OCI-LY7 (cell line): ENCODE data around the gene CHST11. TPM values are rescaled to one million over a fixed set of nuclear protein-coding genes. Genes with fewer than 3 reads are reported as not detected.

Source experiments
- BruUV-seq: library from RNA; stranded (reverse); fragments of 400-500 nt; replicated peaks from 2 replicates; lab custom pipeline; 2021; lab: Mats Ljungman, UMichigan
- CTCF ChIA-PET: fragments of 300-600 bp; sonication (Branson Sonifier 250); formaldehyde crosslinking; loops from one replicate; lab custom pipeline; 2022; ENCODE audit warnings: antibody characterized with exemption; ENCODE audit not compliant: unreplicated experiment; lab: Charles Lee
- POLR2A ChIA-PET: fragments of 300-600 bp; sonication (Branson Sonifier 250); formaldehyde crosslinking; loops from one replicate; lab custom pipeline; 2022; ENCODE audit warnings: antibody characterized with exemption; lab: Charles Lee
- DNase-seq: peaks from one replicate; pipeline ENCODE4 v3.0.0-alpha.2; 2015; ENCODE audit warnings: low spot score
- H2AFZ ChIP-seq: fragments of 200-600 bp; sonication (generic), shearing (Covaris generic); 2 replicates; pipeline ENCODE4 v1.6.1; 2014; ENCODE audit warnings: mild to moderate bottlenecking, antibody characterized with exemption, low read length, moderate library complexity
- H3K27ac ChIP-seq: fragments of 200-600 bp; sonication (generic); 2 replicates; pipeline ENCODE4 v1.5.1; 2014; ENCODE audit warnings: mixed run types, low read depth, mild to moderate bottlenecking, moderate library complexity, low read length, inconsistent platforms; ENCODE audit not compliant: poor library complexity, severe bottlenecking
- H3K36me3 ChIP-seq: fragments of 200-600 bp; sonication (generic); 2 replicates; pipeline ENCODE4 v1.6.1; 2014; ENCODE audit warnings: mild to moderate bottlenecking, antibody characterized with exemption, low read length, moderate library complexity, mixed read lengths; ENCODE audit not compliant: insufficient read depth
- H3K4me1 ChIP-seq: fragments of 200-600 bp; sonication (generic); 2 replicates; pipeline ENCODE4 v1.5.1; 2014; ENCODE audit warnings: mild to moderate bottlenecking, low read length; ENCODE audit not compliant: insufficient read depth, poor library complexity, severe bottlenecking
- H3K4me2 ChIP-seq: fragments of 200-600 bp; sonication (generic); 2 replicates; pipeline ENCODE4 v1.6.1; 2014; ENCODE audit warnings: mild to moderate bottlenecking, low read length
- H3K4me3 ChIP-seq: fragments of 200-600 bp; sonication (generic); 2 replicates; pipeline ENCODE4 v1.5.1; 2014; ENCODE audit warnings: mild to moderate bottlenecking, low read depth, low read length; ENCODE audit not compliant: poor library complexity, severe bottlenecking
- H3K79me2 ChIP-seq: fragments of 200-600 bp; sonication (generic); 2 replicates; pipeline ENCODE4 v1.6.1; 2016; ENCODE audit warnings: low read depth, mild to moderate bottlenecking, low read length, moderate library complexity, mixed read lengths; ENCODE audit not compliant: insufficient read depth
- H3K9me2 ChIP-seq: fragments of 200-600 bp; sonication (generic); 2 replicates; pipeline ENCODE4 v1.6.1; 2016; ENCODE audit warnings: mild to moderate bottlenecking, low read length, mixed read lengths; ENCODE audit not compliant: insufficient read depth
- H3K9me3 ChIP-seq: fragments of 200-600 bp; sonication (generic); 2 replicates; pipeline ENCODE4 v1.6.1; 2014; ENCODE audit warnings: mild to moderate bottlenecking, mixed run types, low read length, mixed read lengths
- H4K20me1 ChIP-seq: fragments of 200-600 bp; sonication (generic); 2 replicates; pipeline ENCODE4 v1.6.1; 2014; ENCODE audit warnings: mild to moderate bottlenecking, antibody characterized with exemption, low read length, moderate library complexity, mixed read lengths; ENCODE audit not compliant: insufficient read depth
- CTCF ChIP-seq: fragments of 200-600 bp; sonication (generic); conservative IDR thresholded peaks from 2 replicates; pipeline ENCODE4 v1.5.1; 2014; ENCODE audit warnings: mild to moderate bottlenecking, antibody characterized with exemption, low read length, moderate library complexity, mixed read lengths
- EZH2phosphoT487 ChIP-seq: fragments of 200-600 bp; sonication (generic); IDR thresholded peaks from 2 replicates; pipeline ENCODE4 v1.6.1; 2018; ENCODE audit warnings: low read depth, borderline replicate concordance, mild to moderate bottlenecking, mixed run types, antibody characterized with exemption, low read length, moderate library complexity, mixed read lengths
- intact Hi-C: fragments of 100-400 bp; cut with micrococcal nuclease; formaldehyde crosslinking; loops from one replicate; pipeline ENCODE4 v1.10.0; 2022; ENCODE audit not compliant: unreplicated experiment
- total RNA-seq, 2 experiments: library from RNA; depleted of rRNA in 1 of 2; stranded (reverse); fragments of >200 nt in 1 of 2; shearing (Covaris generic) in 1 of 2; gene quantifications; 2 replicates each; pipeline ENCODE4 v1.2.3, GENCODE V29; 2014 to 2022

Gene CHST11
- total RNA-seq, 2 experiments from 2014 or later: 15.2 to 41.6 TPM

GRCh38 chr12:104534162-104534856, 77.6 kb downstream of the CHST11 start:
- no peaks in the 10 kb centered on the region for H4K20me1 ChIP-seq
- no peak for TF ChIP-seq CTCF
- TF ChIP-seq EZH2phosphoT487: no peak
- peaks cover 3% of the 10 kb centered on the region for H3K36me3 ChIP-seq
- H3K79me2 ChIP-seq: peaks cover 18% of the 10 kb centered on the region; the same call in 1 of the 2 replicates
- H3K9me3 ChIP-seq: 0 out of 2 replicates have a peak, but pooled peaks cover 2% of the 10 kb centered on the region
- no peak overlapping the region for H3K4me3 ChIP-seq
- no peak overlapping the region for H3K27ac ChIP-seq
- ChIA-PET POLR2A (interaction anchor here (0.6 to 1.4 kb wide), 5 partner anchors 11 to 353 kb away, joined by 3 to 7 read pairs (median 3); no protein-coding TSS in a partner anchor), CTCF (no interaction called here)
- peak overlapping the region; percentile 26; the same call in 1 of the 2 replicates for H3K4me2 ChIP-seq
- no peaks in the 10 kb centered on the region for H3K9me2 ChIP-seq
- H2AFZ ChIP-seq: no peak overlapping the region
- intact Hi-C loops: no loop called here
- DNase-seq: no peak
- no TSS peak for BruUV-seq
- H3K4me1 ChIP-seq: peaks cover 45% of the 10 kb centered on the region

- Histone ChIP-seq H3K4me2 (peak overlapping the region; percentile 26; the same call in 1 of the 2 replicates), H3K36me3 (peaks cover 5% of the 10 kb centered on the region), H3K4me1 (peaks cover 45% of the 10 kb centered on the region), H3K79me2 (peaks cover 18% of the 10 kb centered on the region; the same call in 1 of the 2 replicates), H4K20me1 (no peaks in the 10 kb centered on the region), H3K4me3 (no peak overlapping the region), H2AFZ (no peak overlapping the region), H3K9me2 (no peaks in the 10 kb centered on the region), H3K27ac (no peak overlapping the region), H3K9me3 (no peaks in the 10 kb centered on the region)
- POLR2A ChIA-PET: interaction anchor here (0.6 to 1.4 kb wide), 5 partner anchors 11 to 353 kb away, joined by 3 to 7 read pairs (median 3); no protein-coding TSS in a partner anchor
- intact Hi-C loops: no loop called here
- no peak for DNase-seq
- TF ChIP-seq EZH2phosphoT487 (no peak), CTCF (no peak)
- no TSS peak for BruUV-seq
- CTCF ChIA-PET: no interaction called here
Measured at GRCh38 chr12:104534857-104535248, 78.1 kb downstream of the CHST11 start.

GRCh38 chr12:104535369-104535768, 78.6 kb downstream of the CHST11 start:
- Histone ChIP-seq H3K36me3 (peaks cover 5% of the 10 kb centered on the region), H3K4me1 (peaks cover 45% of the 10 kb centered on the region), H4K20me1 (no peaks in the 10 kb centered on the region), H3K4me2 (no peak overlapping the region; the same call in 1 of the 2 replicates), H3K79me2 (peaks cover 17% of the 10 kb centered on the region; the same call in 1 of the 2 replicates), H3K27ac (no peak overlapping the region), H3K9me2 (no peaks in the 10 kb centered on the region), H3K9me3 (no peaks in the 10 kb centered on the region), H3K4me3 (no peak overlapping the region), H2AFZ (no peak overlapping the region)
- no TSS peak for BruUV-seq
- CTCF ChIA-PET: interaction anchor here (0.5 kb wide), 1 partner anchor 224 kb away, joined by 3 read pairs; no protein-coding TSS in a partner anchor
- no peak for DNase-seq
- TF ChIP-seq CTCF (no peak), EZH2phosphoT487 (no peak)
- intact Hi-C loops: no loop called here
- POLR2A ChIA-PET: interaction anchor here (0.6 to 1.4 kb wide), 8 partner anchors 11 to 352 kb away, joined by 3 to 7 read pairs (median 3); no protein-coding TSS in a partner anchor
